MM.1S (cell line): Measurements from ENCODE around the gene SDE2.

Experiments used
- DNase-seq: peaks from one replicate; pipeline ENCODE4 v3.0.0-alpha.2; 2015
- H2AFZ ChIP-seq: fragments of 300-600 bp; sonication (generic); 2 replicates; pipeline ENCODE4 v1.6.0; 2016; ENCODE audit warnings: antibody characterized with exemption, low read length
- H3F3A ChIP-seq: fragments of 300-600 bp; sonication (generic); 2 replicates; pipeline ENCODE4 v1.6.1; 2016; ENCODE audit warnings: mild to moderate bottlenecking, antibody characterized with exemption, low read length, moderate library complexity, mixed read lengths; ENCODE audit not compliant: insufficient read depth
- H3K27ac ChIP-seq: fragments of 300-600 bp; sonication (generic); 2 replicates; pipeline ENCODE4 v1.5.1; 2016; ENCODE audit warnings: mild to moderate bottlenecking, low read length
- H3K27me3 ChIP-seq: fragments of 300-600 bp; sonication (generic); replicated peaks from 2 replicates; pipeline ENCODE4 v1.6.0; 2016; ENCODE audit warnings: low read length; ENCODE audit not compliant: insufficient read depth
- H3K36me3 ChIP-seq: fragments of 300-600 bp; sonication (generic); replicated peaks from 2 replicates; pipeline ENCODE4 v1.6.1; 2016; ENCODE audit warnings: mild to moderate bottlenecking, low read length, mixed read lengths; ENCODE audit not compliant: insufficient read depth
- H3K4me1 ChIP-seq: fragments of 300-600 bp; sonication (generic); 2 replicates; pipeline ENCODE4 v1.6.1; 2016; ENCODE audit warnings: low read length, mixed read lengths
- H3K4me2 ChIP-seq: fragments of 300-600 bp; sonication (generic); 2 replicates; pipeline ENCODE4 v1.6.0; 2016; ENCODE audit warnings: low read depth, low read length
- H3K4me3 ChIP-seq: fragments of 300-600 bp; sonication (generic); 2 replicates; pipeline ENCODE4 v1.5.1; 2016; ENCODE audit warnings: low read length, mixed read lengths
- H3K79me2 ChIP-seq: fragments of 300-600 bp; sonication (generic); 2 replicates; pipeline ENCODE4 v1.6.1; 2016; ENCODE audit warnings: mixed run types, low read length, mixed read lengths
- H3K9ac ChIP-seq: fragments of 300-600 bp; sonication (generic); 2 replicates; pipeline ENCODE4 v1.6.1; 2016; ENCODE audit warnings: low read length, mixed read lengths
- H3K9me2 ChIP-seq: fragments of 300-600 bp; sonication (generic); replicated peaks from 2 replicates; pipeline ENCODE4 v1.6.1; 2016; ENCODE audit warnings: mild to moderate bottlenecking, low read length, mixed read lengths; ENCODE audit not compliant: insufficient read depth
- H3K9me3 ChIP-seq: fragments of 300-600 bp; sonication (generic); replicated peaks from 2 replicates; pipeline ENCODE4 v1.6.1; 2016; ENCODE audit warnings: mild to moderate bottlenecking, low read length, mixed read lengths; ENCODE audit not compliant: insufficient read depth
- H4K20me1 ChIP-seq: fragments of 300-600 bp; sonication (generic); 2 replicates; pipeline ENCODE4 v1.6.1; 2016; ENCODE audit warnings: mild to moderate bottlenecking, low read length, moderate library complexity, mixed read lengths; ENCODE audit not compliant: insufficient read depth
- CTCF ChIP-seq: fragments of 300-600 bp; sonication (generic); IDR thresholded peaks from 2 replicates; pipeline ENCODE4 v1.5.1; 2016; ENCODE audit warnings: antibody characterized with exemption, low read length, mixed read lengths
- EZH2 ChIP-seq: fragments of 300-600 bp; sonication (generic); optimal IDR thresholded peaks from 2 replicates; pipeline ENCODE3; 2017; ENCODE audit warnings: low read depth, mild to moderate bottlenecking, antibody characterized with exemption, low read length, mixed read lengths
- EZH2phosphoT487 ChIP-seq: fragments of 300-600 bp; sonication (generic); IDR thresholded peaks from 2 replicates; pipeline ENCODE4 v1.6.1; 2018; ENCODE audit warnings: antibody characterized with exemption, low read length

The SDE2 gene

GRCh38 chr1:226038661-226039060 is 39.5 kb upstream of the SDE2 start:
- Histone ChIP-seq H3K27me3 (no peaks in the 10 kb centered on the region), H3K4me3 (no peak overlapping the region), H3K79me2 (no peaks in the 10 kb centered on the region), H3K4me2 (no peak overlapping the region), H3K9ac (no peak overlapping the region), H3K9me2 (no peaks in the 10 kb centered on the region), H2AFZ (no peak overlapping the region), H3K27ac (no peak overlapping the region), H3K36me3 (no peaks in the 10 kb centered on the region), H3K4me1 (no peaks in the 10 kb centered on the region), H3K9me3 (no peaks in the 10 kb centered on the region), H3F3A (no peaks in the 10 kb centered on the region), H4K20me1 (no peaks in the 10 kb centered on the region)
- DNase-seq: no peak
- TF ChIP-seq EZH2: no peak
- TF ChIP-seq CTCF: no peak
- TF ChIP-seq EZH2phosphoT487: no peak

GRCh38 chr1:226035915-226036314 is 36.8 kb upstream of the SDE2 start:
- H3K9me3 ChIP-seq: no peaks in the 10 kb centered on the region
- H3K4me1 ChIP-seq: no peaks in the 10 kb centered on the region
- H3K4me3 ChIP-seq: no peak overlapping the region
- no peak overlapping the region for H3K4me2 ChIP-seq
- H3K9ac ChIP-seq: no peak overlapping the region
- no peaks in the 10 kb centered on the region for H3K79me2 ChIP-seq
- H3F3A ChIP-seq: no peaks in the 10 kb centered on the region
- H3K36me3 ChIP-seq: no peaks in the 10 kb centered on the region
- no peak for DNase-seq
- H3K9me2 ChIP-seq: no peaks in the 10 kb centered on the region
- no peaks in the 10 kb centered on the region for H4K20me1 ChIP-seq
- no peak for TF ChIP-seq CTCF
- no peak for TF ChIP-seq EZH2
- no peak for TF ChIP-seq EZH2phosphoT487
- H3K27me3 ChIP-seq: no peaks in the 10 kb centered on the region
- no peak overlapping the region for H3K27ac ChIP-seq
- no peak overlapping the region for H2AFZ ChIP-seq

GRCh38 chr1:226034482-226034881 is 35.3 kb upstream of the SDE2 start:
- H4K20me1 ChIP-seq: no peaks in the 10 kb centered on the region
- H3K4me3 ChIP-seq: no peak overlapping the region
- H2AFZ ChIP-seq: no peak overlapping the region
- H3K9ac ChIP-seq: no peak overlapping the region
- no peaks in the 10 kb centered on the region for H3K27me3 ChIP-seq
- no peaks in the 10 kb centered on the region for H3K9me2 ChIP-seq
- no peak overlapping the region for H3K4me2 ChIP-seq
- H3K4me1 ChIP-seq: peaks cover 4% of the 10 kb centered on the region
- H3K79me2 ChIP-seq: no peaks in the 10 kb centered on the region
- H3F3A ChIP-seq: no peaks in the 10 kb centered on the region
- TF ChIP-seq EZH2phosphoT487: no peak
- no peak for TF ChIP-seq EZH2
- no peak for TF ChIP-seq CTCF
- H3K27ac ChIP-seq: no peak overlapping the region
- no peaks in the 10 kb centered on the region for H3K9me3 ChIP-seq
- H3K36me3 ChIP-seq: no peaks in the 10 kb centered on the region
- DNase-seq: no peak
